ENCODE measurements around the gene EML3.
"Not testable (repeated sequence)": the region's sequence is repeated elsewhere in the genome, so short reads cannot be mapped to it uniquely, and the experiment has no call there.

The EML3 gene

GRCh38 chr11:62612366-62613290, at the start of gene EML3, which contains the start of gene ROM1:
TSS of gene EML3 (minus strand) at chr11:62612775. CDS start at chr11:62612457, 318 bp downstream.
TSS of gene ROM1 (plus strand) at chr11:62613257. CDS start at chr11:62613282, 25 bp downstream.
- DNase-seq (ENCODE audit: low read depth, low spot score), result no peak
- H3K36me3 ChIP-seq (ENCODE audit: insufficient read depth, low read length), result no peaks in the 10 kb centered on the region; the same call in 1 of the 2 replicates

GRCh38 chr11:62656796-62657429, 44.3 kb upstream of the EML3 start:
- no peak for DNase-seq (ENCODE audit: low read depth, low spot score)
- H3K9ac ChIP-seq (ENCODE audit: insufficient read length), result peak overlapping the region; percentile 3
- H3K9me3 ChIP-seq (ENCODE audit: low read depth, low read length), result no peaks in the 10 kb centered on the region
- H3K4me3 ChIP-seq, result no peak overlapping the region
- H3K27ac ChIP-seq, result no peak overlapping the region
- H3K36me3 ChIP-seq (ENCODE audit: insufficient read depth, low read length), result no peaks in the 10 kb centered on the region
- TF ChIP-seq POLR2AphosphoS5 (IDR thresholded peaks at IDR 0.05; ENCODE audit: borderline replicate concordance, low read depth, low read length) (no peak), FOXP2 (optimal IDR thresholded peaks at IDR 0.05; ENCODE audit: control extremely low read depth, extremely low read length, insufficient read depth) (no peak), EZH2 (IDR thresholded peaks at IDR 0.05) (no peak)

More at GRCh38 chr11:62612366-62613290, at the start of gene EML3, which contains the start of gene ROM1:
- Histone ChIP-seq H3K9me3 (ENCODE audit: low read depth, low read length) (no peaks in the 10 kb centered on the region), H3K9ac (ENCODE audit: insufficient read length) (peak within 1 kb of the TSS; percentile 71), H3K4me3 (peak within 1 kb of the TSS; percentile 91), H3K27ac (peak within 1 kb of the TSS; percentile 66)
- TF ChIP-seq POLR2AphosphoS5 (IDR thresholded peaks at IDR 0.05; ENCODE audit: borderline replicate concordance, low read depth, low read length) (no peak), FOXP2 (optimal IDR thresholded peaks at IDR 0.05; ENCODE audit: control extremely low read depth, extremely low read length, insufficient read depth) (no peak), EZH2 (IDR thresholded peaks at IDR 0.05) (no peak)

- Histone ChIP-seq H3K9ac (ENCODE audit: insufficient read length) (no peak overlapping the region), H3K36me3 (ENCODE audit: insufficient read depth, low read length) (peaks cover 5% of the 10 kb centered on the region; the same call in 1 of the 2 replicates), H3K27ac (no peak overlapping the region), H3K9me3 (ENCODE audit: low read depth, low read length) (no peaks in the 10 kb centered on the region), H3K4me3 (no peak overlapping the region)
- TF ChIP-seq EZH2 (IDR thresholded peaks at IDR 0.05) (no peak), FOXP2 (optimal IDR thresholded peaks at IDR 0.05; ENCODE audit: control extremely low read depth, extremely low read length, insufficient read depth) (no peak)
- DNase-seq (ENCODE audit: low read depth, low spot score), result no peak
These were observed 41.7 kb upstream of the EML3 start for GRCh38 chr11:62654297-62654696.

- Histone ChIP-seq H3K36me3 (ENCODE audit: insufficient read depth, low read length) (peaks cover 14% of the 10 kb centered on the region; the same call in 1 of the 2 replicates), H3K4me3 (peak overlapping the region; percentile 95), H3K9ac (ENCODE audit: insufficient read length) (peak overlapping the region; percentile 92), H3K9me3 (ENCODE audit: low read depth, low read length) (no peaks in the 10 kb centered on the region), H3K27ac (peak overlapping the region; percentile 83)
- DNase-seq (ENCODE audit: low read depth, low spot score), result no peak
- no peak for TF ChIP-seq FOXP2 (optimal IDR thresholded peaks at IDR 0.05; ENCODE audit: control extremely low read depth, extremely low read length, insufficient read depth)
- TF ChIP-seq POLR2AphosphoS5 (IDR thresholded peaks at IDR 0.05; ENCODE audit: borderline replicate concordance, low read depth, low read length), result no peak
- no peak for TF ChIP-seq EZH2 (IDR thresholded peaks at IDR 0.05)
These were observed 39.8 kb upstream of the EML3 start for GRCh38 chr11:62652161-62653006.

- not testable (repeated sequence) for H3K4me3 ChIP-seq; DNase-seq (ENCODE audit: low read depth, low spot score); H3K9me3 ChIP-seq (ENCODE audit: low read depth, low read length); H3K9ac ChIP-seq (ENCODE audit: insufficient read length); H3K27ac ChIP-seq
- peaks cover 14% of the 10 kb centered on the region; the same call in 1 of the 2 replicates for H3K36me3 ChIP-seq (ENCODE audit: insufficient read depth, low read length)
These were observed 37.7 kb upstream of the EML3 start for GRCh38 chr11:62650283-62650682.

- H3K36me3 ChIP-seq (ENCODE audit: insufficient read depth, low read length), result peaks cover 16% of the 10 kb centered on the region; the same call in 1 of the 2 replicates
- no peak for DNase-seq (ENCODE audit: low read depth, low spot score)
- H3K4me3 ChIP-seq, result no peak overlapping the region
- TF ChIP-seq EZH2 (IDR thresholded peaks at IDR 0.05), result no peak
- TF ChIP-seq FOXP2 (optimal IDR thresholded peaks at IDR 0.05; ENCODE audit: control extremely low read depth, extremely low read length, insufficient read depth), result no peak
- no peak for TF ChIP-seq POLR2AphosphoS5 (IDR thresholded peaks at IDR 0.05; ENCODE audit: borderline replicate concordance, low read depth, low read length)
- H3K9ac ChIP-seq (ENCODE audit: insufficient read length), result no peak overlapping the region
- H3K27ac ChIP-seq, result no peak overlapping the region
- H3K9me3 ChIP-seq (ENCODE audit: low read depth, low read length), result no peaks in the 10 kb centered on the region
These were observed 36.9 kb upstream of the EML3 start for GRCh38 chr11:62649486-62649885.

DNA sequence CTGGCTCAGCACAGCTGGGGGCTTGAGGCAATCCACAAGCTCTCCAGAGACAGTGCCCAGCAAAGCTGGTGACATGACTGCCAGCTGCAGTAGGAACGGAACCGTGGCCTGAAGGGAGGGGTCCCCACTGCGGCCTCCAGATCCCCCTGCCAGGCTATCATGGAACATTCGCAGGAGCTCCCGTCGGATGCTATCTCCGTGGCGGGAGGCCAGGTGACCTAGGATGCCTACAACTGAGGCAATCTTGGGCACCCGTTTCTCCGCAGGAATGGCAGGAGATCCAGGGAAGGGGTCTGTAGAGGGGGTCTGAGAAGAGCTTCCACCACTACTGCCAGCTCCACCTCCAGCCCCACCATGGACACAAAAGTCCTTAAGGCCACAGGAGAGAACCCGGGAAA, 36.4 kb upstream of the EML3 start:
- H3K36me3 ChIP-seq (ENCODE audit: insufficient read depth, low read length), result peaks cover 21% of the 10 kb centered on the region; the same call in 1 of the 2 replicates
- H3K27ac ChIP-seq, result no peak overlapping the region
- H3K9ac ChIP-seq (ENCODE audit: insufficient read length), result no peak overlapping the region
- no peak for DNase-seq (ENCODE audit: low read depth, low spot score)
- no peaks in the 10 kb centered on the region for H3K9me3 ChIP-seq (ENCODE audit: low read depth, low read length)
- no peak overlapping the region for H3K4me3 ChIP-seq
- TF ChIP-seq POLR2AphosphoS5 (IDR thresholded peaks at IDR 0.05; ENCODE audit: borderline replicate concordance, low read depth, low read length) (no peak; the same call in 1 of the 2 replicates), FOXP2 (optimal IDR thresholded peaks at IDR 0.05; ENCODE audit: control extremely low read depth, extremely low read length, insufficient read depth) (no peak), EZH2 (IDR thresholded peaks at IDR 0.05) (no peak)
